Prostate gland (tissue), 2 donors: ENCODE measurements around the gene SMURF2.

Experiments
- POLR2A ChIP-seq: fragments of 450-650 bp; IDR thresholded peaks from one replicate; pipeline ENCODE4 v1.6.1; 2016; ENCODE audit warnings: antibody characterized with exemption, mild to moderate bottlenecking
- TF ChIP-seq, protein P1 (sequence below), 4 experiments: fragments of 200-600 bp in 2 of 4; fragments of 450-650 bp in 2 of 4; sonication (generic) in 2 of 4; IDR thresholded peaks; 1 replicate in 3 of 4; 2 replicates in 1 of 4; pipeline ENCODE4 v1.5.1; 2016 to 2019; ENCODE audit warnings: antibody characterized with exemption in 4 of 4, mild to moderate bottlenecking in 2 of 4, moderate library complexity in 2 of 4

DNA sequence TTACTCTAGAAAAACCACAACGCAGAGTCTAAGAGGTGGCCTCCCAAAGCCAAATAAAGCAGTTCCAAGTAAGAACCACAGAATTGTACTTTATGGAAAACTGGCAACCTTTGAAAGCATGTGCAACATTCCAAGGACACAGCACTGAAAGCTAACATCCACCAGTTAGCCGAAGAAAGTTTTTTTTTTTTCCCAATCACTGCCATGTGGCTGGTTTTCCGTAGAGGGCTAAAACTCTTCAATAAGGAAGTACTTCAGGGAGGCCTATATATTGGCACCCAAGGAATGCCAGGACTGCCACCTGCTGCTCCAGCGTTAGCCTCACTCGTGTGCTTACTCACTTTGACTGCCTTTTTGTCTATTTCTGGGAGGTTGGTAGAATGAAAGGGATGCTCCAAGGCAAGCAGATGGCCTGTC is 130.1 kb downstream of the SMURF2 start:
- TF ChIP-seq, protein P1, sequence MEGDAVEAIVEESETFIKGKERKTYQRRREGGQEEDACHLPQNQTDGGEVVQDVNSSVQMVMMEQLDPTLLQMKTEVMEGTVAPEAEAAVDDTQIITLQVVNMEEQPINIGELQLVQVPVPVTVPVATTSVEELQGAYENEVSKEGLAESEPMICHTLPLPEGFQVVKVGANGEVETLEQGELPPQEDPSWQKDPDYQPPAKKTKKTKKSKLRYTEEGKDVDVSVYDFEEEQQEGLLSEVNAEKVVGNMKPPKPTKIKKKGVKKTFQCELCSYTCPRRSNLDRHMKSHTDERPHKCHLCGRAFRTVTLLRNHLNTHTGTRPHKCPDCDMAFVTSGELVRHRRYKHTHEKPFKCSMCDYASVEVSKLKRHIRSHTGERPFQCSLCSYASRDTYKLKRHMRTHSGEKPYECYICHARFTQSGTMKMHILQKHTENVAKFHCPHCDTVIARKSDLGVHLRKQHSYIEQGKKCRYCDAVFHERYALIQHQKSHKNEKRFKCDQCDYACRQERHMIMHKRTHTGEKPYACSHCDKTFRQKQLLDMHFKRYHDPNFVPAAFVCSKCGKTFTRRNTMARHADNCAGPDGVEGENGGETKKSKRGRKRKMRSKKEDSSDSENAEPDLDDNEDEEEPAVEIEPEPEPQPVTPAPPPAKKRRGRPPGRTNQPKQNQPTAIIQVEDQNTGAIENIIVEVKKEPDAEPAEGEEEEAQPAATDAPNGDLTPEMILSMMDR (IDR thresholded peaks at IDR 0.05), result no peak
- no peak for TF ChIP-seq POLR2A
